ENCODE results near the gene PALM.
"Not testable (repeated sequence)": the region's sequence is repeated elsewhere in the genome, so short reads cannot be mapped to it uniquely, and the experiment has no call there.

Gene PALM

GRCh38 chr19:708154-709143, at the start of gene PALM:
Gene PALM, plus strand, starts transcription at chr19:708935. Its CDS starts 212 bp downstream, at chr19:709147.
- DNase-seq (ENCODE audit: low read depth): no peak

GRCh38 chr19:660793-661426, 47.8 kb upstream of the PALM start:
- DNase-seq (ENCODE audit: low read depth): no peak

GRCh38 chr19:661427-662196, 47.1 kb upstream of the PALM start:
- DNase-seq (ENCODE audit: low read depth): peak; percentile 56

GRCh38 chr19:662207-662961, 46.4 kb upstream of the PALM start:
- peak; percentile 70 for DNase-seq (ENCODE audit: low read depth)

- peak; percentile 94 for DNase-seq (ENCODE audit: low read depth)
Observed at GRCh38 chr19:662962-663681, 45.6 kb upstream of the PALM start, which contains the start of gene RNF126. Gene RNF126, minus strand, starts transcription at chr19:663214. Its CDS starts 93 bp downstream, at chr19:663121.

GRCh38 chr19:663682-664117, 45.0 kb upstream of the PALM start:
- no peak for DNase-seq (ENCODE audit: low read depth)

- DNase-seq (ENCODE audit: low read depth): peak; percentile 59
Observed at GRCh38 chr19:664913-665443, 43.8 kb upstream of the PALM start.

- not testable (repeated sequence) for DNase-seq (ENCODE audit: low read depth)
Observed at GRCh38 chr19:666985-667573, 41.7 kb upstream of the PALM start.

- not testable (repeated sequence) for DNase-seq (ENCODE audit: low read depth)
Observed at GRCh38 chr19:668675-669434, 39.9 kb upstream of the PALM start.

GRCh38 chr19:670609-671075, 38.1 kb upstream of the PALM start:
- no peak for DNase-seq (ENCODE audit: low read depth)

- no peak for DNase-seq (ENCODE audit: low read depth)
Observed at GRCh38 chr19:674282-675151, 34.2 kb upstream of the PALM start.

GRCh38 chr19:676007-676338, 32.8 kb upstream of the PALM start:
- no peak for DNase-seq (ENCODE audit: low read depth)

- no peak for DNase-seq (ENCODE audit: low read depth)
Observed at GRCh38 chr19:676339-677105, 32.2 kb upstream of the PALM start, which contains the start of gene FSTL3. Gene FSTL3, plus strand, starts transcription at chr19:676392. Its CDS starts 32 bp downstream, at chr19:676424.

GRCh38 chr19:677201-677600, 31.5 kb upstream of the PALM start:
- DNase-seq (ENCODE audit: low read depth): no peak

- DNase-seq (ENCODE audit: low read depth): no peak
Observed at GRCh38 chr19:677601-678436, 30.9 kb upstream of the PALM start.

- no peak for DNase-seq (ENCODE audit: low read depth)
Observed at GRCh38 chr19:678791-679388, 29.8 kb upstream of the PALM start.

All from activated T-helper 1 cell treated with Interleukin-2 at 50 U/mL for 16 hours (primary cell).